HG03103 (cell line): ENCODE data around the gene TMEM266.

ENCODE experiments used
- ATAC-seq: cut with Tn5 transposase; IDR thresholded peaks from one replicate; pipeline ENCODE4 v1.9.1; 2021; ENCODE audit warnings: low read depth; ENCODE audit not compliant: unreplicated experiment

TMEM266 gene

DNA sequence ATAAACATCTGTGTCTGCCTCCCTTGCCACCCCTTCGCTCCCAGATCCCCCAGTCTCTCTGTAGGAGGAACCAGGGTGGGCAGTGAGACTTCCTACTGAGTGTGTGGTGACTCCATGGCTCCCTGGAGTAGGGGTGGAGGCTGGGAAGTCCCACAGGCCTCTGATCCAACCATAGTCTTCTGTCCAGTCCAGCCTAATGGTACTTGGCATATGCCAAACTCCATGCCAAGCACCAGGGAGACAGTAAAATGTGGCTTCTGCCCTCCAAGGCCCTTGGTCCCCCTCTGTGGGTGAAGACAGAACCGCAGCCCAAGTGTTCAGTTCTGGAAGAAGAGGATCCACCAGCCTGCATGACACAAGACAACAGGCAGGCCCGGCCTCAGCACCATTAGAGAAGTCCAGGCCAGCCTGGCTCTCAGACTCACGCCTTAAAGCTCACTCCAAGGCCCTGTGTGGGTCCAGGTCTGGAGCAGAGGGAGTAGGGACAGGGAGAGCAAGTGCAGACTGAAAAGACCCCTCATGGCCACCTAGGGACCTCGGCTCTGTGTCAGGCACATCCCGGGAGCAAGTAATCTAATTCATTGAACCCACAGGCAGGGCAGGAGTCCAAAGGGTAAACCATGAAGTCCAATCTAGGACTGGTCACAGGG lies 138.8 kb downstream of the TMEM266 start:
- ATAC-seq: no peak

DNA sequence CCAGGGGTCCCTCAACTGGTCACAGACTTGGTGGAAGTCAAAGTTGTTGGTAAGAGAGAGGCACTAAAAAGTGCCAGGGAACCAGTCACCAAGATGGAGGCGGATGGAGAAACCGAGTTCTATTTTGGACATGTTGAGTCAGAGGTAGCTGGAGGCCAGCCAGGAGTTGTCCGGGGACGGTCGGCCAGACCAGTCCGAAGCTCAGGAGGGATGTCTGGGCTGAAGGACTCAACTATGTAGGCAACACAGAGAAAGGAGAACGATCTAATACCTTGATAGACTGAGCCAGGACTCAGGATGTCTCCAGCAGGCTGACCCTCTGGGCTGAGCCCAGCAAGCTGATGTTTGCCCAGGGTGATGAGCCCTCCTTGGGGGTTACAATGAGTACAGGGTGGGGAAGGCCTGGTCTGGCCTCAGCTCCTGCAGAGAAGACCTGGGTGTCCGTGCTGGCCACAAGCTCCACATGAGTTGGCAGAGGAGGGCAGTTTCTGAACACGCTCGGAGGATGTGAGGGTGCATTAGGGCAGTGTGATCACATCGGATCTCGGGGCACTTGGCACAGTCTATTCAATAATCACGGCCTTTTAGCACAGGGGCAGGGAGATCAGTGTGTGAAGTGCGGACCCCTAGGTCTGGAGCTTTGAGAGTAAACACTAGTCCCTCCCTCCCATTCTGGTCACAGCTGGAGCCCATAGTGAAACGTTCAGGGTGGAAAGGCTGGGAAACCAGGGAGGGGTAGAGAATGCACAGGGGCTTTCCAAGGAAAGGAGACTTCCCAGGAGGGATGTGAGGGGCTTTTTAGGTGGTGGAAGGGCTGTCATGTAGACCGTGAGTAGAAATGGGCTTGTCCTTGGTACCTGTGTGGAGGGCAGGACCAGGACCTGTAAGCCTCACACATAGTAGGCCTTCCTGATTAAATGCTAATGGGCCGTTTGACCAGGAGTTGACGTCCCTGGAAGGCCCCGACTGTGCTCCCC lies 139.6 kb downstream of the TMEM266 start:
- ATAC-seq: no peak

DNA sequence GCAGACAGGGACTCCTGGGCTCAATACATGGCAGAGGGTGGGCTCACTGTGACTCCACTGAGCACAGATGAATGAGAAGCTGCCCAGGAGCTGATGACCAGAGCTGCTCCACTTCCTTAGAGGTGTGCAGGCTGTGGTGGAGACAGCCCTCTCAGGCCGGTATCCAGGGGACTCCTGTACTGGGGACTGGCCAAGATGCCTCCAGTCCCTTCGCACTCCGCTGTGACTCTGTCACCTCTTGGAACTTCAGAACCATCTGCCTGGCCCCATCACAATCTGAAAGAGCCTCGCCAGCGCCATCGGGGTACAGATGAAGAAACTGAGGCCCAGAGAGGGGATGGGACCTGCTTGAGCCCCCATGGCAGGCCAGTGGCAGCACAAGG lies 140.3 kb downstream of the TMEM266 start:
- no peak for ATAC-seq

DNA sequence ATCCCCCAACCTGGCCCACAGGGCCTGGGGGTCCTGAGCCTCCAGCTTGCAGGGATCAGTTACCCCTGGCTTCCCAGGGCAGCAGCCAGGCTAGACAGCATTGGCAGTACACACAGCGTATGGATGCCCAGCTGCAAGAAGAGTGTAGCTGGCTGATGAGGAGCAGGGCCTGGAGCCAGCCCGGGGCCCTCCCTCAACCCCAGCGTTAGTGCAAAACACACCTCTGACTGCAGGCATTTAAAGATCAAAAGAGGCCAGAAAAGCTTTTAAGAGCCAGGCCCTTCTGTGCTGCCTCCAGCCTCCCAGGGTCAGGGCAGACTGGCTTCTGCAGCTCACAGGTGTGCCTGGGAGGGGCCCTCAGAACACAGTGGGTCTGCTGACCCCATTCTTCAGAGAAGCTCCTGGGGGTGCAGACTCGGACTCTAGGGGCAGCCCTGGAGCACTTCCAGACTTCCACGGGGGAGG lies 140.9 kb downstream of the TMEM266 start:
- ATAC-seq: no peak

DNA sequence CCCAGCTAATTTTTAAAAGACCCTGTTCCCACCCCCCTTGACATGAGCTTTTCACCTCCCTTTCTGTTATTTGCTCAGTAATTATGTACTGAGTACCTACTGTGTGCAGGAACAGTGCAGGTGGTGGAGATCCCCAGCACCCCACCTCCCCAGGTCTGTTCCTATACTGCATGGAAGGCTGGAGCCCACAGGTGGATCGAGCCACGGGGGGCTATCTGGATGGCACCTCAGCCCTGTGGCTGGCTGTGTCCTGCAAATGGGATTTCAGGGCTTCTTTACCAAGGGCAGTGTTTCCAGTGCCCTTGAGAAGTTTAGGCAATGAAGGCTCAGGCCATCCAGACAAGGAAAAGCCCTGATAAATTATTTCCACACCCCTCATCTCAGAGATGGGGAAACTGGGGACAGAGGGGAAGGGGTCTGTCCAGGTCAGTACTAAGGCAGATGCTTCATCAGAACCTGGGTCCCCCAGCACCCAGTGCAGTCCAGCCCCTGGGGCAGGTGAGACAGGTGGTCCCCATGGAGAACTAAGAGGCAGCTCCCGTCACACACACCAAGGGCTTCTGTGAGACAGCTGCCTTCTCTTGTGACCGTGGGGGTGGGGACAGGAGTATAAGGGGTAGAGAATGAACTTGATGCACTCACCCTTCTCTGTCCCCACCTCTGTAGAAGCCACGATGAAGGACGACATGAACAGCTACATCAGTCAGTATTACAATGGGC lies 141.9 kb downstream of the TMEM266 start:
- no peak for ATAC-seq

DNA sequence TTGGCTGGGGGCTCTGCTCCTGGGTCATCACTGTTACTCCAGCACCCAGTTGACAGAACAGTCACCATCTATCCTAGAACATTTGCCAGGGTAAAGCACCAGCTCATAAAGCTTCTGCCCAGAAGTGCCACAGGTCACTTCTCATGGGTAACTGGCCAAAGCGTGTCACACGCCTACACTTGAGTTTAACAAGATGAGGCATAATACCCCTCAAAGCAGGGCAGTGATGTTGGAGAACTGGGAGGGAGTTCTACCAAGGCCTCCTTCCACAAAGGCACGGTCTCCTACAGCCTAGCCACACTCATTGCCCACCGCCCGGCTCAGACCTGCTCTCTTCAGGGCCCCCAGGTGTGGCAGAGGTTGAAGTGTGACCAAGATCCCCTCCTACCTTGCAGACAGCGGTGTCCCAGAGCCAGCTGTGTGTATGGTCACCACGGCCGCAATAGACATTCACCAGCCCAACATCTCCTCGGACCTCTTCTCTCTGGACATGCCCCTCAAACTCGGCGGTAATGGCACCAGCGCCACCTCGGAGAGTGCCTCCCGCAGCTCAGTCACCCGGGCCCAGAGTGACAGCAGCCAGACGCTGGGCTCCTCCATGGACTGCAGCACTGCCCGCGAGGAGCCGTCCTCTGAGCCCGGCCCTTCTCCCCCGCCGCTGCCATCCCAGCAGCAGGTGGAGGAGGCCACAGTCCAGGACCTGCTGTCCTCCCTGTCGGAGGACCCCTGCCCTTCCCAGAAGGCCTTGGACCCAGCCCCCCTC lies 143.7 kb downstream of the TMEM266 start:
- no peak for ATAC-seq

DNA sequence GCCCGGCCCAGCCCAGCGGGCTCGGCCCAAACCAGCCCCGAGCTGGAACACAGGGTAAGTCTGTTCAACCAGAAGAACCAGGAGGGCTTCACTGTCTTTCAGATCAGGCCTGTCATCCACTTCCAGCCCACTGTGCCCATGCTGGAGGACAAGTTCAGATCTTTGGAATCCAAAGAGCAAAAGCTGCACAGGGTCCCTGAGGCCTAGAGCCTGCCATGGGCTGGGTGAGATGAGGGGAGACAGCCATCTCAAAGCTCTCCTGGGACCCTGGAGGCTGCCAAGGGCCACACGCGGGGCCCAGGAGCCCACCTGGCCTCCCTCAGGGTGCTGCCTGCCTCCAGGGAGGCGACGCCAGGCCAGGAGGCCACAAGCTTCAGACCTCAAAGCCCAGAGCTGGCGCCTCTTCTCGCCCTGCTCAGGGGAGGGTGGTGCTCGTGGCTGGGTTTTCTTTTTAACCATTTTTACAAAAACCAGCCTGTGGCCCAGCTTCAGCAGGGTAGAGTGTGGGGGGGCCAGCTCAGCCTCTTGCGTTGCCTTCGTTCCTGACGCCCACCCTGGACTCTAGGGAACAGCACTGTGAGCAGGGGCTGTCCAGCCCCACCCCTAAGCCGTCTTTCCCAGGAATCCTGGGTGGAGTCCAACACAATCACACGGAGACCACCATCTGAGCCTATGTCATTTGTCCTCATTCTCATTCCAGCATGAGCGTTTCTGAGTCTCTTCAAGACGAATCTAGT lies 144.5 kb downstream of the TMEM266 start:
- no peak for ATAC-seq

DNA sequence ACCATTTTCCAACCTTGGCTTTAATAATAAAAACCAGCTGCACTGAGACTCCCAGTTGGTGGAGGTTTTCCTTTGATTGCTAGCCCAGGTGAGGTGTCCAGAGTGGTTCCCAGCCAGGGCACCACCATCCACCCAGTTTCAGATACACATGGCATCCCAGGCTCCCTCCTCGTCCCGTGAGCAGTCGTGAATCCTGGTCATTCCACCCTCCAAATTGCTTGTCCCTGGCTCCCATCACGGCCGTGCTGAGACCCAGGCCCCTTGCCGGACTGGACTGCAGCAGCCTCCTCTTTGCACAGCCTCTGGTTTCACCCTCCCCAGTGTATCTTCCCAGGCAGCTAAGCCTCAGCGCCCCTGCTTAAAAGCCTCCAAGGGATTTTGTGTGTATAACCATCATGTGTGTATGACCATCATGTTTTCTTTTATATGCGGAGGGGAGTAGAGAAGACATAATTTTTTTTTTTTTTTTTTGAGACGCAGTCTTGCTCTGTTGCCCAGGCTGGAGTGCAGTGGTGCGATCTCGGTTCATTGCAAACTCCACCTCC lies 145.2 kb downstream of the TMEM266 start:
- no peak for ATAC-seq

DNA sequence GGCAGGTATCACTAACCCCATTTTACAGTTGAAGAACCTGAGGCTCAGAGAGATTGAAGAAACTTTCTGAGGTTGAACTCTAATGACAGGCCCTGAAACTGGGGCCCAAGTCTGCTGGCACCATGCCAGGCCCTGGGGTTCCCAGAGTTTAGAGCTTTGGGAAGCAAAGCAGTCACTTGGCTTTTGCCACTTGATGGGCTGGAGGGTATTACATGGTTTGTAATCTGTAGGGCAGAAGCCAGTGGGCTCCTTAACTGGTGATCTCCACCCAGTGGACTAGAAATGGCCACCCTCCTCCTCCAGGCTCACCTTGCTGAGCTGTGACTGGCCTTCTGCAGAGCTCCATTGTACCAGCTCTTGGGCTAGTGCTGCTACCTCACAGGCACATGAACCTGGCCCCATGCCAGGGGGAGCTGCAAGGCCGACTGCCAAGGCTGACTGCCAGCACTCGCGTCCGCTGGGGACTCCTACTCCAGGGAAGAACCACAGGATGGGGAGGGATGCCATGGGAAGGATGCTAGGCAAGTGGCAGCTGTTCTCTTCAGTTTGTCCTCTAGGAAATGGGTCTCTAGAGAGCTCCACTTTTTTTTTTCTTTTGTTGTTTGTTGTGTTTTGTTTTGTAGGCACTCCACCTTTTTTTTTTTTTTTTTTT lies 146.7 kb downstream of the TMEM266 start:
- ATAC-seq: no peak

DNA sequence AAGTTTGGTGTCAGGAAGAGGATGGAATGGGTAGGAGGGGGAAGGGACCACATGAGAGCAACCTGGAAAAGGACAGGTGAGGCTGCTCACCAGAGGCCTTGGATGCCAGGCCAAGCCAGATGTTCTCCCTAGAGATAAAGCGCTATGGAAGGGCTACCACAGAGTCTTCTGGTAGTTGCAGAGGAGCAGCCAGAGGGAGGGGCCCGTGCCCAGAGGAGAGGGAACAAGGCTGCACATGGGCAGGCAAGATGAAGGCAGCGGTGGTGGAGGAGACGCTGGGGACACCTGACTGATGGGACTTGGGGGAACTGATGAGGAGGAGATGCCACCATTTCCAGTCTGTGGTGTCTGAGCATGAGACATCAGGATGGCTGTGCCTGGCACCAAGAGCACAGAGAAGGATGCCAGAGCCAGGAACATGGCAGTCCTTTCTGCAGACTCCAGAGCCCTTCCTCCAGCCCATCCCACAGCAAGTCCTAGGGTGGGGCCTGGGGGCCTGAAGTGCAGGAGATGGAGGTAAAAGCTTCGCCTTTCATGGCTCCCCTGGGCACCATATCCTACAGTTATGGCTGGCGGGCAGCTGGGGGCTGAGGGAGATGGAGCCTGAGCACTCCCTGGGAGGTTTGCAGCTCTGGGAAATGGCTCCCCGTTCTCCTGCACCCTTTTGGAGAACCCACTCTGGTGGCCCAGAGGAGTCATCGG lies 148.4 kb downstream of the TMEM266 start:
- no peak for ATAC-seq

DNA sequence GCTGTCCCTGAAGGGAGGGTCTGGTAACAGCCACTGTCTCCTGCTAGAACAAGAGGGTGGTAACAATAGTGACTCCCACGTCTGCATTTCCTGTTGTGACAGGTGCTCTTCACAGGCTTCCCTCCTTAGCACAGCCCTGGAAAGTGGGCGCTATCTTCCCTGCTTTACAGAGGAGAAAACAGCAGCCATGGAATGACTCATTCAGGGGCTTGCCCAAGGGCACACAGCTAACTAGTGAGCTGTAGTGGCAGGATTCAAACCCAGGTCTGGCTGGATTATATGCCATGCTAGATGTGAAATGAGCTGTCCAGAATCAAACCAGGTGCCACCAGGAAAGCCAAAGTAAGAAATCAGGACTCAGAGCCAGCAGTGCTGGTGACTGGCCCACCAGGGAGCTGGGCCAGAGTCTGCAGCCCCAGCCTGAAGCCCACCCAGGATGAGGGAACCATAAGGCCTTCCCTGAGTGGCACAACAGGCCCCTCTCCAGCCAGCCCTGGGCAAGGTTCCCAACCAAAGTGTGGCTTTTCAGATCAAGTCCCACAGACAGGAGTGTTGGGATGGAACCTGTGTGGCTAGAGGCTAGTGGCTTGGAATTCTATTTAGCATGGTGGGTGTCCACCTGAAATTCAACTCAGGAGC lies 149.1 kb downstream of the TMEM266 start:
- ATAC-seq: no peak

DNA sequence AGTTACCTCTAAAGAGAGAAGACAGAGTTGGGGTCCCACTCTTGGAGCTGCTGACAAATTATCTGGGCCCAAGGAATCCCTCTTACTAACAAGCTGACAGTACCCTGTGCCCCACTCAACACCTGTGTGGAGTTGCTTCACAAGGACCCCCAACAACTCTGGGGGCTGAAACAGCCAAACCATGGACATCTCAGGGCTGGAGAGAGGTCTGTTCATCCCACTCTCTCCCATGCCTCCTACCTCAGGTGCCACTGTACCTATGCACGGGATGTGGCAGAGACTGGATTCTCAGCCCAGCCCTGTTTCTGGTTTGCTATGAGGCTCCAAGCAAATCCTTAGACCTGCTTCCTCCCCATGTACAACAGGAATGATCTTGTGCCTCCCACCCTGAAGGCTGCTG lies 149.7 kb downstream of the TMEM266 start:
- ATAC-seq: no peak

DNA sequence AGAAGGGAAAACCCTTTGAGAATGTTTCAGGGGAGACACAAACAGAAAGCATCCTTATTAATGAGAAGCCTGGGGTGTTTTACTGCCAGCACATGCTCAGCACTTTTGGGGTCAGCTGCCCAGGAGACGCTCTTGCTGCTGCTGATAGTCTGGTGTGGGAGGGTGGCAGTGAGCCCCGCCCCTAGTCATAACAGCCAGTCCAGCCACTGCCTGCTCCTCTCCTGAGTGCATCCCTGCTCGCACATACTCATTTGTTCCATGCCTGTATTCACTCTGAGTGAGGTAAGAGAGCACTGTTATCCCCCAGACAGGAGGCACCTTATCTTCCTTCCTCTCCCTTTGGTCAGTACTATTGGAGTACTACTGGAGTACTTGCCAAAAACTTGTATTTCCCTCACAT lies 150.2 kb downstream of the TMEM266 start:
- no peak for ATAC-seq

DNA sequence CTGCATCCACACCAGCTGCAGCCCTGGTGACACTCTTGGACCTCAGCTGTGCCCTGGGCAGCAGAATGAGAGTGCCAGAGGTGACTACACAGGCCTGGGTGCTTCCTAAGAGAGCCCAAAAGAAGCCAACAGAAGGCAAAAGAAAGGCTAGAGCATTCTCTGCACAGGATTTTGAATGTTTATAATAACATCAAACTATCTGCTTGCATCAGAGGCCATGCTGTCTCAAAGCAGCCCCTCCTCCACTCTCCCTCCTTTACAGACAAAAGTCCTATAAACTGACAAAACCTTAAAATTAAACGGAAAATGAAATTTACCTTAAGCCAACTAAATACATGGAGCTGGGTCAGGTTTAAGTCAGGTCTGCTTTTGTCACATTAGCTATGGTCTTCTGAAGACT lies 155.8 kb downstream of the TMEM266 start:
- ATAC-seq: no peak

DNA sequence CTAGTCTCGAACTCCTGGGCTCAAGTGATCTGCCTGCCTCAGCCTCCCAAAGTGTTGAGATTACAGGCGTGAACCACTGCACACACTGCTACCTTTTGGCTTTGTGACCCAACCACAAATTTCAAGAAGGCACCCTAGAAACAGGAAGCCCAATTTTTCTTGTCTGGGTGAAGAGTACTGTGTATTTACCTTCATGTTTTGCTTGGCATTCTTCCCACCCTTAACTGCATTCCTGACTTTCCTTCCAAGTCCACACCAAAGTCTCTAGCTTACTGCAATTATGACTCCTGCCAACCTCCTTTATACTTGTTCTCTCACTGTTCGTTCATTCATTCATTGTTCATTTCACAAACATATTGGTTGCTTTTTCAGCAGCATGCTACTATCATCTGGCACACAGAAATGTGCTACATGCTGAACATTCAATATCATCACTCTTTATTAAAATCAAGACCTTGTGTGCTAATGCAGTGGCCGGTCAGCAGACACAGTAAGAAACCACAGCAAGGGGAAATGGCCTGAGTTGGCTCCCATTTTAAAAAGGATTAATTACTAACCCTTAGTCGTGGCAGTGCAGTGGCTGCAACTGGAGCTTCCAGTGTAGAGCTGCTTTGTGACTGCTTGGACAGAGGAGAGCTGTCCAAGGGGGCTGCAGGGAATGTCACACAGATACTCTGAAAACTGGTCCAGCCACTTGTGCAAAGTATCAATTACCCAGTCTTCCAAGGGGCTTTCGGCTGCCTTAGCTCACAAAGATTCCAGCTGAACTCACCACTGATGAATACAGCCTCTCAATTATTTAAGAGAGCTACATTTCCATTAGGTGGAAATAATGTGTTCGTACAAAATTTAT lies 157.5 kb downstream of the TMEM266 start:
- ATAC-seq: no peak

DNA sequence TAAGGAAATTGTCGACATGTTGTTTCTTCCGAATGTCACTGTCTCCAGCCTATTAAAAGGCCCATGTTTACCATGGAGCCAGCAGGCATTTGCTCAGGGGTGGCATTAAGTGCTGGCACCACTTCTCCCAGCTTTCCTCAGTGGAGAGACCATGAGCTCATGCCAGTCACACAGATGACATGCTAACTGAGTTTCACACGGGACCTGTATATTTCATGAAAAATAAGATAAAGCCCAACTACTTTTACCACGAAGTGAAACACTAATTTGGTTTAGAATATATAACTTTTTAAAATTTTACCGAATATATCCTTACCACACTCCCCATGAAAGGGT lies 158.1 kb downstream of the TMEM266 start:
- no peak for ATAC-seq

DNA sequence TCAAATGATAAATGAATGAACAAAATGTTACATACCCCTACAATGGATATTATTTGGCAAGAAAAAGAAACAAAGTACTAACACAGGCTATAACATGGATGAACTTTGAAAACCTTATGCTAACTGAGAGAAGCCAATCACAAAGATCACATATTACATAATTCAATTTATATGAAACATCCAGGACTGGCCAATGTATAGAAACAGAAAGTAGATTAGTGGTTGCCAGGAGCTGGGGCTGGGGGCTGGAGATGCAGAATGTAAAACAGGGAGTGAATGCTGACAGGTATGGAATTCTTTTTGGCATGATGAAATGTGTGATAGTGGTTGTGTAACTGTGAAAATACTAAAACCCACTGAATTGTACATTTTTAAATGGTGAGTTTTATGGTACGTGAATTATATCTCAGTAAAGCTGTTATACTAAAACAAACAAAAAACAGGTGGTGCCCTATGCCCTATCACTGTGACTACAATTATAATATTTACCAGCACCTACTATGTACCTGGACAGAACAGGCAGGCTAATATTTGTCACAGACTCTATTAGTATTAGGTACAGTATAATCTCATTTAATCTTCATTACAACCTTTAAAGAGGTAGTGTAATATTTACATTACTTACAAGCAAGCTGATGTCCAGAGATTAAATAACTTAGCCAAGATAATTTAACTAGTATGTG lies 161.4 kb downstream of the TMEM266 start:
- no peak for ATAC-seq
